Endothelial cell of umbilical vein (primary cell): Measurements from ENCODE around the gene DNAJB5.

Experiments
- CTCF ChIP-seq, 2 donors: IDR thresholded peaks; 1 replicate in 1 of 2; 2 replicates in 1 of 2; pipeline ENCODE4 v1.5.1; 2011; ENCODE audit warnings: low read length in 2 of 2, mild to moderate bottlenecking in 2 of 2, moderate library complexity in 2 of 2, control low read depth in 1 of 2, inconsistent platforms in 1 of 2, low read depth in 1 of 2; ENCODE audit not compliant: insufficient read depth in 1 of 2; ENCODE audit errors: extremely low read depth in 1 of 2
- EZH2 ChIP-seq: IDR thresholded peaks from 2 replicates; pipeline ENCODE4 v1.6.1; 2012; ENCODE audit warnings: borderline replicate concordance, low read depth, mild to moderate bottlenecking, moderate library complexity, low read length, inconsistent platforms; ENCODE audit not compliant: severe bottlenecking
- GATA2 ChIP-seq: IDR thresholded peaks from 2 replicates; pipeline ENCODE4 v1.7.0; 2011; ENCODE audit warnings: low read depth, mild to moderate bottlenecking, moderate library complexity, mixed read lengths, low read length; ENCODE audit not compliant: insufficient read length, insufficient read depth
- JUN ChIP-seq: IDR thresholded peaks from 2 replicates; pipeline ENCODE4 v1.6.1; 2011; ENCODE audit warnings: borderline replicate concordance, low read depth; ENCODE audit not compliant: insufficient read length, insufficient read depth
- MAX ChIP-seq: IDR thresholded peaks from 2 replicates; pipeline ENCODE4 v1.6.1; 2011; ENCODE audit not compliant: insufficient read depth, insufficient read length
- POLR2A ChIP-seq: IDR thresholded peaks from 2 replicates; pipeline ENCODE4 v1.6.1; 2012; ENCODE audit warnings: low read depth, mild to moderate bottlenecking, control low read depth, low read length

GRCh38 chr9:34997379-34997781 is 7.8 kb downstream of the DNAJB5 start:
- no peak for TF ChIP-seq EZH2
- TF ChIP-seq CTCF (IDR thresholded peaks at IDR 0.05; ENCODE audit: extremely low read depth in 1 of 2, insufficient read depth in 1 of 2, low read depth in 1 of 2, low read length in 2 of 2), result no peak
- no peak for TF ChIP-seq MAX
- TF ChIP-seq JUN, result no peak
- TF ChIP-seq POLR2A, result no peak
- no peak for TF ChIP-seq GATA2
